Naive thymus-derived CD4-positive, alpha-beta T cell (primary cell): ENCODE data around the gene ZNF618. TPM values are rescaled to one million over a fixed set of nuclear protein-coding genes. Genes with fewer than 3 reads are reported as not detected.
A peak's percentile ranks its signal among the peaks of the same experiment; 100 is the strongest.

Source experiments
- ATAC-seq: fragments of 150-1000 bp; cut with Tn5 transposase; 2 replicates; pipeline ENCODE4 v1.10.0; 2021; ENCODE audit warnings: mild to moderate bottlenecking, moderate library complexity
- CTCF ChIA-PET: fragments of 350-600 bp; sonication (Branson Sonifier 250); formaldehyde crosslinking; loops from one replicate; lab custom pipeline; 2021; ENCODE audit warnings: antibody characterized with exemption; lab: Charles Lee
- POLR2A ChIA-PET: fragments of 350-600 bp; sonication (Branson Sonifier 250); formaldehyde crosslinking; loops from one replicate; lab custom pipeline; 2021; ENCODE audit warnings: antibody characterized with exemption, inconsistent platforms; lab: Charles Lee
- DNase-seq, 9 donors: peaks; one replicate each; pipeline versions ENCODE4 v3.0.0 to v3.0.0-alpha.2; 2020 to 2022; ENCODE audit warnings: mixed read lengths in 1 of 9
- H3K27ac ChIP-seq: one replicate; pipeline ENCODE4 v1.7.0; 2013; ENCODE audit warnings: mild to moderate bottlenecking, low read depth, low read length, moderate library complexity
- H3K27me3 ChIP-seq, 2 donors: one replicate each; pipeline ENCODE4 v1.7.0; 2013; ENCODE audit warnings: low read length in 2 of 2, mild to moderate bottlenecking in 2 of 2, moderate library complexity in 2 of 2; ENCODE audit not compliant: control insufficient read depth in 2 of 2, insufficient read depth in 2 of 2
- H3K36me3 ChIP-seq, 3 experiments: 1 replicate in 2 of 3; 2 replicates in 1 of 3; pipeline ENCODE4 v1.7.0; 2013; ENCODE audit warnings: low read length in 3 of 3, mild to moderate bottlenecking in 3 of 3, moderate library complexity in 1 of 3; ENCODE audit not compliant: insufficient read depth in 3 of 3, control insufficient read depth in 2 of 3
- H3K4me1 ChIP-seq, 2 donors: one replicate each; pipeline ENCODE4 v1.7.0; 2013; ENCODE audit warnings: low read length in 2 of 2, mild to moderate bottlenecking in 2 of 2, moderate library complexity in 1 of 2; ENCODE audit not compliant: control insufficient read depth in 2 of 2, insufficient read depth in 2 of 2
- H3K4me3 ChIP-seq: 2 replicates; pipeline ENCODE4 v1.7.0; 2013; ENCODE audit warnings: mild to moderate bottlenecking, low read length
- H3K9me3 ChIP-seq, 3 experiments: 1 replicate in 2 of 3; 2 replicates in 1 of 3; pipeline ENCODE4 v1.7.0; 2013; ENCODE audit warnings: low read length in 3 of 3; ENCODE audit not compliant: control insufficient read depth in 2 of 3
- H3K27ac Mint-ChIP-seq, 9 donors: one replicate each; pipeline ENCODE4 v1.8.0; 2020 to 2022; ENCODE audit warnings: mixed read lengths in 9 of 9, mild to moderate bottlenecking in 8 of 9, moderate library complexity in 5 of 9, inconsistent platforms in 2 of 9
- H3K27me3 Mint-ChIP-seq, 5 donors: one replicate each; pipeline ENCODE4 v1.8.0; 2021 to 2022; ENCODE audit warnings: mixed read lengths in 5 of 5, mild to moderate bottlenecking in 1 of 5
- H3K36me3 Mint-ChIP-seq, 5 donors: one replicate each; pipeline ENCODE4 v1.8.0; 2020 to 2022; ENCODE audit warnings: mixed read lengths in 5 of 5, mild to moderate bottlenecking in 3 of 5, inconsistent platforms in 1 of 5
- H3K4me1 Mint-ChIP-seq, 7 donors: one replicate each; pipeline ENCODE4 v1.8.0; 2020 to 2022; ENCODE audit warnings: mixed read lengths in 7 of 7, mild to moderate bottlenecking in 3 of 7, inconsistent platforms in 1 of 7
- H3K4me3 Mint-ChIP-seq, 10 donors: one replicate each; pipeline ENCODE4 v1.8.0; 2020 to 2022; ENCODE audit warnings: mild to moderate bottlenecking in 10 of 10, mixed read lengths in 10 of 10, moderate library complexity in 6 of 10, inconsistent platforms in 2 of 10
- H3K9me3 Mint-ChIP-seq, 11 donors: one replicate each; pipeline ENCODE4 v1.8.0; 2020 to 2022; ENCODE audit warnings: mixed read lengths in 11 of 11, mild to moderate bottlenecking in 4 of 11, inconsistent platforms in 1 of 11, moderate library complexity in 1 of 11
- intact Hi-C, 2 donors: fragments of 100-400 bp; cut with micrococcal nuclease; formaldehyde crosslinking; loops; one replicate each; pipeline ENCODE4 v1.15.1; 2023
- polyA plus RNA-seq, 2 donors: library from polyadenylated mRNA; unstranded; fragments of 300-500 nt; fragmentation: Illumina TruSeq; gene quantifications; one replicate each; pipeline ENCODE4 v1.2.3, GENCODE V29; 2021
- total RNA-seq, 6 experiments: library from RNA in 5 of 6; stranded (reverse) in 5 of 6; gene quantifications; 1 replicate in 5 of 6; 2 replicates in 1 of 6; pipeline ENCODE4 v1.2.3 and lab custom pipeline; 2021 to 2026

The ZNF618 gene
- total and polyA plus RNA-seq, 7 experiments from 2014 or later = 0.17 to 3.3 (median 1.1) TPM

DNA sequence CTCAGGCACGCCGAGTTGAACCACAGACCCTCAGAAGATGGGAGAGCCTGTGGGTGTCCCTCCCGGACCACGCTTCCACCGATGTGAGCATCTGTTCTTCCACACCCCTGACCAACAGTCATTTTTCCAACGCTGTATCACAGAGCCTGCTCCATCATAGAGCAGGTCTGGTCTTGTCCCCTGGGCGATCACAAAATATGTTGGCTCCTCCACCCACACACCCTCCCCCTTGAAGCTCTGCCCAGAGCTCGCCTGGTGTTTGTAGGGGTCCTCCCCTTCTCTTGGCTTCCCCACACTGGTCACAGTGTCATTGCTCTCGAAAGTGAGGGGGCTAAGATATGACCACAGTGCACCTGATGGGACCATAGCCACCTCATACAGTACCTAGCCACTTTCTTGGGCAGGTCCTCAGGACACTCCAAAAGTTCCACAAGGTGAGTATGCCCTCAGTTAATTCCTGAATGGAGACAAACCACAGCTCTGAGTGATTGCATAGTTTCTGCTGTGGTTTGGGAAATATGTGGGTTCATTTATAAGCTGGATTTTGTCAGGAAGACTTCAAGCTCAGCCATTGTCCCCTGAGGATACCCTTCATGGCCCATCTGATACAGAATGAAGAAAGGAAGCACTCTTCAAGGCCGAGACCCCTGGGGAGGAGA lies 3.5 kb upstream of the ZNF618 start:
- H3K9me3 Mint-ChIP-seq = no peaks in the 10 kb centered on the region
- H3K27ac Mint-ChIP-seq = no peak overlapping the region
- peaks cover 0 to 7% (median 7%) of the 10 kb centered on the region in 7 donors for H3K4me1 Mint-ChIP-seq
- H3K4me3 Mint-ChIP-seq = no peak overlapping the region
- peaks cover 0 to 6% (median 0%) of the 10 kb centered on the region in 5 donors for H3K36me3 Mint-ChIP-seq
- Histone ChIP-seq H3K27me3 (no peaks in the 10 kb centered on the region), H3K4me1 (peaks cover 0 to 4% of the 10 kb centered on the region in 2 donors), H3K9me3 (no peaks in the 10 kb centered on the region), H3K36me3 (no peaks in the 10 kb centered on the region), H3K4me3 (no peak overlapping the region), H3K27ac (no peak overlapping the region)
- peaks cover 13 to 42% (median 16%) of the 10 kb centered on the region in 5 donors for H3K27me3 Mint-ChIP-seq
- DNase-seq (no peak), ATAC-seq (peak; percentile 25)
- intact Hi-C loops = no loop called here
- POLR2A ChIA-PET = no interaction called here
- CTCF ChIA-PET = no interaction called here

GRCh38 chr9:113873446-113873845 lies 2.7 kb upstream of the ZNF618 start:
- intact Hi-C loops = no loop called here
- Histone ChIP-seq H3K4me1 (peaks cover 0 to 4% of the 10 kb centered on the region in 2 donors), H3K9me3 (no peaks in the 10 kb centered on the region), H3K27ac (no peak overlapping the region), H3K27me3 (no peaks in the 10 kb centered on the region), H3K36me3 (no peaks in the 10 kb centered on the region), H3K4me3 (no peak overlapping the region)
- ATAC-seq (no peak), DNase-seq (no peak)
- Mint-ChIP-seq H3K4me3 (peak overlapping the region in 1 of 10 donors; percentile 74), H3K27ac (no peak overlapping the region), H3K36me3 (peaks cover 0 to 6% (median 0%) of the 10 kb centered on the region in 5 donors), H3K27me3 (peaks cover 19 to 48% (median 22%) of the 10 kb centered on the region in 5 donors), H3K4me1 (peaks cover 0 to 7% (median 7%) of the 10 kb centered on the region in 7 donors), H3K9me3 (no peaks in the 10 kb centered on the region)
- ChIA-PET CTCF (no interaction called here), POLR2A (no interaction called here)

GRCh38 chr9:113873926-113874325 lies 2.2 kb upstream of the ZNF618 start:
- Mint-ChIP-seq H3K36me3 (peaks cover 0 to 6% (median 0%) of the 10 kb centered on the region in 5 donors), H3K27ac (peak overlapping the region in 1 of 9 donors; percentile 59), H3K9me3 (no peaks in the 10 kb centered on the region), H3K4me1 (peaks cover 0 to 7% (median 7%) of the 10 kb centered on the region in 7 donors), H3K4me3 (peak overlapping the region in 1 of 10 donors; percentile 74), H3K27me3 (peaks cover 19 to 52% (median 25%) of the 10 kb centered on the region in 5 donors)
- intact Hi-C loops = no loop called here
- Histone ChIP-seq H3K27ac (no peak overlapping the region), H3K9me3 (no peaks in the 10 kb centered on the region), H3K4me1 (peaks cover 0 to 4% of the 10 kb centered on the region in 2 donors), H3K36me3 (no peaks in the 10 kb centered on the region), H3K4me3 (no peak overlapping the region), H3K27me3 (no peaks in the 10 kb centered on the region)
- CTCF ChIA-PET = no interaction called here
- ATAC-seq (no peak), DNase-seq (no peak)
- POLR2A ChIA-PET = no interaction called here

GRCh38 chr9:113875459-113876150 lies 504 bp upstream of the ZNF618 start:
- ATAC-seq (peak; percentile 41), DNase-seq (no peak)
- no peaks in the 10 kb centered on the region for H3K27me3 ChIP-seq

DNA sequence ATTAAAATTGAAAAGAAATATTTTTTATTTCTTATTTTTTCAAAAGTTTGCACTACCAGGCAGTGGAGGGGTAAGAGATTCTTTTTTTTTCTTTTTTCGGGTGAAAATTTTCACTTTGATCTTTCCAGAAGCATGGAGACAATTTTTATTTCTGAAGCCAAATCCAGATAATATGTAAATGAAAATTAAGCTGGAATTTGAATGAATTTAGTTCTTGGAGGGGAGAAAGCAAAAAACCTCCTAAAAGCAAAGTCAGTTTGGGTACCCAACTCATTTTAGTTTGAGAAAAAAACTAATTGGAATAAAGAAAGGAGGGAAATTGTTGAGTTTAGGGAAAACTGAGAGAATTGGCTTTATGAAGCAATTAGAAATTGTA lies 872 bp downstream of the ZNF618 start:
- H3K27ac Mint-ChIP-seq = peak overlapping the region in 3 of 9 donors; percentile 60 to 73 (median 72)

More at GRCh38 chr9:113875459-113876150, 504 bp upstream of the ZNF618 start:
- Histone ChIP-seq H3K4me3 (no peak overlapping the region), H3K36me3 (no peaks in the 10 kb centered on the region), H3K27ac (no peak overlapping the region), H3K9me3 (no peaks in the 10 kb centered on the region), H3K4me1 (peaks cover 0 to 4% of the 10 kb centered on the region in 2 donors)
- peaks cover 3 to 10% (median 7%) of the 10 kb centered on the region in 7 donors for H3K4me1 Mint-ChIP-seq
- H3K4me3 Mint-ChIP-seq = peak overlapping the region in 9 of 10 donors; percentile 45 to 86 (median 73)
- POLR2A ChIA-PET = no interaction called here
- H3K27me3 Mint-ChIP-seq = peaks cover 13 to 52% (median 34%) of the 10 kb centered on the region in 5 donors
- intact Hi-C loops = loop anchor here (1.0 to 5.0 kb wide), 4 partner anchors 68 to 603 kb away; no protein-coding TSS in a partner anchor
- H3K36me3 Mint-ChIP-seq = peaks cover 0 to 6% (median 0%) of the 10 kb centered on the region in 5 donors
- no peak overlapping the region for H3K27ac Mint-ChIP-seq
- CTCF ChIA-PET = no interaction called here
- no peaks in the 10 kb centered on the region for H3K9me3 Mint-ChIP-seq

GRCh38 chr9:113879318-113879717 lies 3.2 kb downstream of the ZNF618 start:
- H3K4me1 ChIP-seq = peaks cover 0 to 4% of the 10 kb centered on the region in 2 donors
- H3K27ac Mint-ChIP-seq = peak overlapping the region in 1 of 9 donors; percentile 57
- no peaks in the 10 kb centered on the region for H3K27me3 ChIP-seq
- no peaks in the 10 kb centered on the region for H3K36me3 ChIP-seq
- intact Hi-C loops = loop anchor here (5.0 kb wide), 3 partner anchors 142 to 607 kb away; no protein-coding TSS in a partner anchor
- peaks cover 3 to 10% (median 7%) of the 10 kb centered on the region in 7 donors for H3K4me1 Mint-ChIP-seq
- H3K36me3 Mint-ChIP-seq = peaks cover 0 to 6% (median 0%) of the 10 kb centered on the region in 5 donors
- ChIA-PET POLR2A (interaction anchor here (0.8 kb wide), 1 partner anchor 518 kb away, joined by 3 read pairs; no protein-coding TSS in a partner anchor), CTCF (no interaction called here)
- no peak overlapping the region for H3K4me3 ChIP-seq
- no peaks in the 10 kb centered on the region for H3K9me3 Mint-ChIP-seq
- DNase-seq = no peak
- no peak for ATAC-seq
- H3K27me3 Mint-ChIP-seq = peaks cover 12 to 48% (median 29%) of the 10 kb centered on the region in 5 donors
- H3K9me3 ChIP-seq = no peaks in the 10 kb centered on the region
- H3K27ac ChIP-seq = no peak overlapping the region
- H3K4me3 Mint-ChIP-seq = no peak overlapping the region

More for the DNA sequence above, 872 bp downstream of the ZNF618 start:
- no peak overlapping the region for H3K4me3 ChIP-seq
- Mint-ChIP-seq H3K9me3 (no peaks in the 10 kb centered on the region), H3K27me3 (peaks cover 12 to 53% (median 37%) of the 10 kb centered on the region in 5 donors), H3K4me1 (peaks cover 3 to 10% (median 7%) of the 10 kb centered on the region in 7 donors), H3K36me3 (peaks cover 0 to 6% (median 0%) of the 10 kb centered on the region in 5 donors), H3K4me3 (peak overlapping the region; percentile 81 to 98 (median 94))
- H3K4me1 ChIP-seq = peaks cover 0 to 4% of the 10 kb centered on the region in 2 donors
- DNase-seq (no peak), ATAC-seq (no peak)
- H3K27ac ChIP-seq = no peak overlapping the region
- no peaks in the 10 kb centered on the region for H3K27me3 ChIP-seq
- ChIA-PET POLR2A (no interaction called here), CTCF (interaction anchor here (0.6 kb wide), 3 partner anchors 50 to 918 kb away, joined by 3 read pairs; no protein-coding TSS in a partner anchor)
- intact Hi-C loops = loop anchor here (1.0 to 5.0 kb wide), 4 partner anchors 70 to 605 kb away; no protein-coding TSS in a partner anchor
- H3K9me3 ChIP-seq = no peaks in the 10 kb centered on the region
- no peaks in the 10 kb centered on the region for H3K36me3 ChIP-seq
